ENCODE measurements around the gene METTL2B. TPM values are rescaled to one million over a fixed set of nuclear protein-coding genes. Genes with fewer than 3 reads are reported as not detected.

The METTL2B gene
- total and polyA plus RNA-seq, 12 donors: 10.0 to 24.2 (median 19.4) TPM

DNA sequence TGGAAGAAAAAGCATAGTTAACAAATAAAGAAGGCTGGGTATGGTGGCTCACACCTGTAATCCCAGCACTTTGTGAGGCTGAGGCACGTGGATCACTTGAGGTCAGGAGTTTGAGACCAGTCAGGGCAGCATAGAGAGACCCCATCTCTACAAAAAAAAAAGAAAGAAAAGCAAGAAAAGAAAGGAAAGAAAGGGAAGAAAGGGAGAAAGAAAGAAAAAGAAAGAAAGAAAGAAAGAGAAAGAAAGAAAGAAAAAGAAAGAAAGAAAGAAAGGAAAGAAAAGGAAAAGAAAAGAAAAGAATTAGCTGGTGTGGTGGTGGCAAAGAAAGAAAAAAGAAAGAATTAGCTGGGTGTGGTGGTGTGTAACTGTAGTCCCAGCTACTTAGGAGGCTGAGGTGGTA, 24.0 kb upstream of the METTL2B start:
- DNase-seq (no peak), ATAC-seq (no peak)
- Histone ChIP-seq H3K4me1 (peaks cover 9 to 46% (median 35%) of the 10 kb centered on the region in 9 donors), H3K4me3 (no peak overlapping the region), H3K36me3 (peaks cover 0 to 6% (median 0%) of the 10 kb centered on the region in 9 donors), H3K9me3 (no peaks in the 10 kb centered on the region), H3K27me3 (no peaks in the 10 kb centered on the region), H3K27ac (peak overlapping the region in 6 of 10 donors; percentile 87 to 98 (median 94))
- TF ChIP-seq, protein P1, sequence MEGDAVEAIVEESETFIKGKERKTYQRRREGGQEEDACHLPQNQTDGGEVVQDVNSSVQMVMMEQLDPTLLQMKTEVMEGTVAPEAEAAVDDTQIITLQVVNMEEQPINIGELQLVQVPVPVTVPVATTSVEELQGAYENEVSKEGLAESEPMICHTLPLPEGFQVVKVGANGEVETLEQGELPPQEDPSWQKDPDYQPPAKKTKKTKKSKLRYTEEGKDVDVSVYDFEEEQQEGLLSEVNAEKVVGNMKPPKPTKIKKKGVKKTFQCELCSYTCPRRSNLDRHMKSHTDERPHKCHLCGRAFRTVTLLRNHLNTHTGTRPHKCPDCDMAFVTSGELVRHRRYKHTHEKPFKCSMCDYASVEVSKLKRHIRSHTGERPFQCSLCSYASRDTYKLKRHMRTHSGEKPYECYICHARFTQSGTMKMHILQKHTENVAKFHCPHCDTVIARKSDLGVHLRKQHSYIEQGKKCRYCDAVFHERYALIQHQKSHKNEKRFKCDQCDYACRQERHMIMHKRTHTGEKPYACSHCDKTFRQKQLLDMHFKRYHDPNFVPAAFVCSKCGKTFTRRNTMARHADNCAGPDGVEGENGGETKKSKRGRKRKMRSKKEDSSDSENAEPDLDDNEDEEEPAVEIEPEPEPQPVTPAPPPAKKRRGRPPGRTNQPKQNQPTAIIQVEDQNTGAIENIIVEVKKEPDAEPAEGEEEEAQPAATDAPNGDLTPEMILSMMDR (IDR thresholded peaks at IDR 0.05): no peak
- WGBS, 2 donors: 78 to 84% methylated on average over 1 of the region's 1 CpG
- intact Hi-C loops (cut with DNase I): no loop called here

DNA sequence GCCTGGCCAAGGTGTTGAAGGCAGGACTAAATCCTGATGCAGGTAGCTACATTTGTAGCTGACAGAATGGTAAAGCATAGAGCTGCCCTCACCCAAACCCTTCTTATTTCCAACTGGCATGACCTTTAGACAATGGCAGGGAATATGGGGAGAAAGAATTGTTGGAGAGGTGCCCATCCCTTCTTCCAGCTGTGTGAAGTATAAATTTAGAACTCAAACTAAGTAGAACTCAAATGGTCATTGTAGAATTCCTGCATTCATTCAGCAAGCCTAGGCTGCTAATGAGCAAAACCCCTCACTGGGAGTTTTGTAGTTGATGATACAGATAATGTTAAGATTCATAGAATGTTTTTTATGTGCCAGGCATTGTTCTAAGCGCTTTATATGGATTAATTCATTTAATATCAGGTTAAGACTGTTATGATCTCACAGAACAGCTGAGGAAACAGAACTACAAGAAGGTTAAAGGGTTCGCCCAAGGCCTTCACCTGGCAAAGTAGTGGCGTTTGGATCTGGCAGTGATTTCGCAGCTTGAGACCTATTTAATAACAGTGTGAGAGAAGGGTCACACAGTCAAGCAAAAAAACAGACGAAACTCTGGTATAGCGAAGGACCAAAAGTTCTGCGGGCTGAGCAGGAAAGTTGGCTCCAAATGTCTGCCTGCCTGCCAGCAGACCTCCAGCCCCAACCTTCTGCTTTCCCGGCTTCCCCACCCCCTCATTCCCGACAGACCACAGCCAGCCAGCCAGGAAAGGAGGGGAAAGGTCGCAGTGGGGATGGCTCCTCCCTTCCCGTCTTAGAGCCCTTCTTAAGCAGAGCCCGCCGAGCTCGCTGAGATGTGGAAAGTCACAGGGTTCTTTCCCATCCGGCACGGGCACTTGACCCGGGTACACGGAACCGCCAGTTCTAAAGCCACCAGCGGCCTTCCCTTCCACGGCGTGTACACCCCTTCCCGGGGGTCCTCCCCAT, 22.4 kb upstream of the METTL2B start:
- Histone ChIP-seq H3K4me1 (peaks cover 9 to 57% (median 38%) of the 10 kb centered on the region in 9 donors), H3K4me3 (peak overlapping the region in 8 of 10 donors; percentile 4 to 97 (median 78))

DNA sequence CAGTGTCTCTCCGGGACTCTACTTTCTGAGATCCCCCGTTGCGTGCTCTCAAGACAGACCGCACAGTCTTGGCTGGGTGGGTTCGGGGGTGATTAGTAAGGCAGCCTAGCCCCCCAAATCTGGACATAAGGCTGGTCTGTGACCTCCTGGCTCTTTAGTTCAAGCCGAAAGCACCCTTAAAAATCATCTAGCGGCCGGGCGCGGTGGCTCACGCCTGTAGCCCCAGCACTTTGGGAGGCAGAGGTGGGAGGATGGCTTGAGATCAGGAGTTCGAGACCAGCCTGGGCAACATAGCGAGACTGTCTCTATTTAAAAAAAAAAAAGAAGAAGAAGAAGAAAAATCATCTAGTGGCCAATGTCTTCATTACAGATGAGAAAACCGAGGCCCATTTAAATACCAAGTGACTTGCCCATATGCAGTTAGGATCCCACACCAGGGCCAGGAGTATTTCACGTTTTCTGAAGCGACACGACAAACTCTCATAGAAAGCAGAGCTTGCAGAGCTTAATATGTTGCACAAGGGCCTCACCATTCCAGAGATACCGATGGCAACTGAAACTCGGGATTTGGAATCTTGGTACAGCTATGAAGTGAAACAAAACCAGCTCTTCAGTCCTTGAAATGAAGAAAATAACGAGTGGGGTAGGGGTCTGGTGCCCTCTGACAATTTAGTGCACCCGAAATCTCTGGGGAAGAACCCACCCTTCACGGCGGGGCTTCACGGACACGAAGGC, 21.6 kb upstream of the METTL2B start:
- Histone ChIP-seq H3K4me3 (peak overlapping the region; percentile 69 to 97 (median 84)), H3K4me1 (peaks cover 9 to 65% (median 43%) of the 10 kb centered on the region in 9 donors), H3K27ac (peak overlapping the region; percentile 86 to 98 (median 94)), H3K27me3 (no peaks in the 10 kb centered on the region), H3K9me3 (no peaks in the 10 kb centered on the region), H3K36me3 (peaks cover 0 to 17% (median 0%) of the 10 kb centered on the region in 9 donors)
- DNase-seq (no peak), ATAC-seq (peak in 1 of 8 donors; percentile 2)
- intact Hi-C loops (cut with DNase I): loop anchor here in 1 of 10 donors (5.0 kb wide), 1 partner anchor 33 kb away; no protein-coding TSS in a partner anchor
- 41 to 43% methylated on average over 25 of the region's 25 CpGs for WGBS, 2 donors
- TF ChIP-seq, protein P1 (IDR thresholded peaks at IDR 0.05): no peak

More for the DNA sequence above, 22.4 kb upstream of the METTL2B start:
- Histone ChIP-seq H3K36me3 (peaks cover 0 to 17% (median 0%) of the 10 kb centered on the region in 9 donors), H3K27ac (peak overlapping the region; percentile 86 to 98 (median 94)), H3K9me3 (no peaks in the 10 kb centered on the region), H3K27me3 (no peaks in the 10 kb centered on the region)
- intact Hi-C loops (cut with DNase I): no loop called here
- TF ChIP-seq, protein P1 (IDR thresholded peaks at IDR 0.05): no peak
- ATAC-seq (peak; percentile 83 to 92 (median 88)), DNase-seq (peak; percentile 86 to 92)
- WGBS, 2 donors: 10 to 12% methylated on average over 22 to 23 of the region's 23 CpGs

Measured in heart right ventricle (tissue), 16 donors.